ENCODE results near the gene MUS81.

The MUS81 gene

GRCh38 chr11:65873318-65874156 is 13.3 kb downstream of the MUS81 start:
- DNase-seq = peak; percentile 97

- DNase-seq = peak; percentile 68
These were observed 19.4 kb downstream of the MUS81 start, which contains the start of gene CTSW for GRCh38 chr11:65879617-65880016. Gene CTSW (plus strand): TSS chr11:65879837. CDS start chr11:65879855, 18 bp downstream.

- no peak for DNase-seq
These were observed 19.8 kb downstream of the MUS81 start for GRCh38 chr11:65880027-65880426.

- peak; percentile 44 for DNase-seq
These were observed 20.7 kb downstream of the MUS81 start for GRCh38 chr11:65880844-65881421.

- no peak for DNase-seq
These were observed 22.2 kb downstream of the MUS81 start for GRCh38 chr11:65882120-65883057.

- no peak for DNase-seq
These were observed 23.0 kb downstream of the MUS81 start for GRCh38 chr11:65883058-65883761.

GRCh38 chr11:65883786-65884715 is 23.8 kb downstream of the MUS81 start:
- no peak for DNase-seq

GRCh38 chr11:65884716-65885092 is 24.5 kb downstream of the MUS81 start:
- DNase-seq = peak; percentile 86

- no peak for DNase-seq
These were observed 25.0 kb downstream of the MUS81 start for GRCh38 chr11:65885231-65885630.

GRCh38 chr11:65885808-65886536 is 25.7 kb downstream of the MUS81 start:
- no peak for DNase-seq

- no peak for DNase-seq
These were observed 26.8 kb downstream of the MUS81 start for GRCh38 chr11:65886826-65887722.

- peak; percentile 32 for DNase-seq
These were observed 27.5 kb downstream of the MUS81 start for GRCh38 chr11:65887723-65888162.

- peak; percentile 96 for DNase-seq
These were observed 28.1 kb downstream of the MUS81 start, which contains the start of gene FIBP for GRCh38 chr11:65888163-65888814. Gene FIBP (minus strand): TSS chr11:65888471. CDS start chr11:65888418, 53 bp downstream.

GRCh38 chr11:65890324-65891218 is 30.3 kb downstream of the MUS81 start, which contains the start of gene CCDC85B:
Gene CCDC85B (plus strand): TSS chr11:65890673. CDS start chr11:65890784, 111 bp downstream.
- peak; percentile 98 for DNase-seq

GRCh38 chr11:65891219-65892136 is 31.2 kb downstream of the MUS81 start:
- DNase-seq = peak; percentile 44

- peak; percentile 49 for DNase-seq
These were observed 31.9 kb downstream of the MUS81 start for GRCh38 chr11:65892137-65892540.
